Forelimb muscle (tissue), 1 donor: ENCODE results near the gene TRABD2B. TPM values are rescaled to one million over a fixed set of nuclear protein-coding genes. Genes with fewer than 3 reads are reported as not detected.

Source experiments
- DNase-seq: peaks from one replicate; pipeline ENCODE4 v3.0.0-alpha.2; 2013; ENCODE audit warnings: low read depth
- polyA plus RNA-seq: library from polyadenylated mRNA; unstranded; fragments of 120-200 nt; gene quantifications from one replicate; pipeline ENCODE4 v1.2.1, GENCODE V29; 2013; ENCODE audit not compliant: insufficient read length

Gene TRABD2B
- polyA plus RNA-seq, 1 donor, result 3.8 TPM

DNA sequence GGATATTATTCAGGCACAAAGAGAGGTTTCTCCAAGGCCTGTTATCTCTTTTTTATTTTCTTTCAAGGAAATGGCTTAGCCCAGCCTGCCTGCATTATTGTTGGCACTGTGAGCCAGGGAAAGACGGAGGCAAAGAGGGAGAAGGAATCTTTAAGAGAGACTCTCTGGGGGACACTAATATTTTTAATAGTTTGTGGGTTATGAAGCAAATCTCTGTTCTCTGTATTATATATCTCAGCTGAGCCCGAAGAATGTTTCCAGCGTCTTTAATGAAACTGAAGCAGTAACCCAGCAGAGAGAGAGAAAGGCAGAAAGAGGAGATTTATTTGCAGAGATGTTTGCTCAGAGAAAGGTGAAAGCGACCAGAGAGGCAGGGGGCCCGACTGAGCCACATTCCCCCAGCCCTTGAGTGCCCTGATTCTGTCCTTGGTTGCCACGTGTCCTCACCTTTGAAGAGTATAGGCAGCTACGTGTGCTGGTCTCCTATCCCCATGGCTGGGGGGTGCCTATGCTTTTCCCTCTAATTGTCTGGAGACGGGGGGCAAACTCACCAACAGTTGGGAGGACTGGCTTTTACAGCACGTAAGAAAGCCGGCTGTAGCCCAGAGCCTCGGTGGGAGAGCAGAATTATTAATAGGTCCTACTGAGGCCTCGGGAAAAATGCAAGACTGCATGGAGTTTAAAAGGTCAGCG is 166.4 kb downstream of the TRABD2B start:
- DNase-seq, result no peak

GRCh38 chr1:47830021-47830420 is 167.2 kb downstream of the TRABD2B start:
- DNase-seq, result no peak

GRCh38 chr1:47828978-47829377 is 168.2 kb downstream of the TRABD2B start:
- no peak for DNase-seq

DNA sequence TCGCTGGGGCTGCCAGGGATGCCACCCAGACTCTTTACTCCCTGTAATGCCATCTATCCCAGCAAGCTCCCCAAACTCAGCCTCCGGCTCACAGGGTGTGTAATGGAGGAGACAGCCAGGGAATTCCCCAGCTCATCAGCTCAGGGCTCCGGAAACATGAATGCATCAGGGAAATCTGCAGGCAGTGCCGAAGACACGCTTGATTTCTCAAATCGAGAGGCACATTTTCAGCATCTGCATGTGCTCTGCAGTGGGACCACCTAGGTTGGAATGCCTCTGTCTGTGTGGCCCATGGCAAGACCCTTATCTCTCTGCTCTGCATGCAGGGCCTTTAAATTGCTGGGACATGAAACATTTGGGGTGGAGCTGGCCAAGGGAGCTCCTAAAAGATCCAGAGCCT is 170.1 kb downstream of the TRABD2B start:
- DNase-seq, result no peak

- no peak for DNase-seq
These were observed 172.5 kb downstream of the TRABD2B start for GRCh38 chr1:47824716-47825115.

GRCh38 chr1:47824297-47824696 is 172.9 kb downstream of the TRABD2B start:
- no peak for DNase-seq

GRCh38 chr1:47823040-47823808 is 174.0 kb downstream of the TRABD2B start:
- DNase-seq, result no peak

- DNase-seq, result no peak
These were observed 175.4 kb downstream of the TRABD2B start for GRCh38 chr1:47821760-47822159.

DNA sequence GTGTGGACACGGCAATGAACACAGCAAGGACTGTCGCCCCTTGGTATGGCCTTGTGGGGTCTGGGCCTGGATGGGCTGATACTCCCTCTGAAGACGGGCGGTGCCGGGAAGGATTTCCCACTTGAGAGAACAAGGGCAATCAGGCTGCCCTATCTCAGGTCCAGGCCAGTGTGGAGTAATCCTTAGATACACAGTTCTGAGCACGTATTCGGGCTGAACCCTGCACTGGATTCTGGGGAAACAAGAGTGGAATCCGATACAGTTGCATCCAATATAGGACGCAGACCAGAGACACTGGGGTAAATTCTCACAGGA is 177.7 kb downstream of the TRABD2B start:
- no peak for DNase-seq

- DNase-seq, result no peak
These were observed 178.3 kb downstream of the TRABD2B start for GRCh38 chr1:47818682-47819573.

GRCh38 chr1:47817861-47818260 is 179.3 kb downstream of the TRABD2B start:
- DNase-seq, result no peak

GRCh38 chr1:47816325-47817071 is 180.7 kb downstream of the TRABD2B start:
- DNase-seq, result no peak

GRCh38 chr1:47814612-47815395 is 182.4 kb downstream of the TRABD2B start:
- DNase-seq, result no peak

GRCh38 chr1:47813970-47814369 is 183.2 kb downstream of the TRABD2B start:
- DNase-seq, result no peak

DNA sequence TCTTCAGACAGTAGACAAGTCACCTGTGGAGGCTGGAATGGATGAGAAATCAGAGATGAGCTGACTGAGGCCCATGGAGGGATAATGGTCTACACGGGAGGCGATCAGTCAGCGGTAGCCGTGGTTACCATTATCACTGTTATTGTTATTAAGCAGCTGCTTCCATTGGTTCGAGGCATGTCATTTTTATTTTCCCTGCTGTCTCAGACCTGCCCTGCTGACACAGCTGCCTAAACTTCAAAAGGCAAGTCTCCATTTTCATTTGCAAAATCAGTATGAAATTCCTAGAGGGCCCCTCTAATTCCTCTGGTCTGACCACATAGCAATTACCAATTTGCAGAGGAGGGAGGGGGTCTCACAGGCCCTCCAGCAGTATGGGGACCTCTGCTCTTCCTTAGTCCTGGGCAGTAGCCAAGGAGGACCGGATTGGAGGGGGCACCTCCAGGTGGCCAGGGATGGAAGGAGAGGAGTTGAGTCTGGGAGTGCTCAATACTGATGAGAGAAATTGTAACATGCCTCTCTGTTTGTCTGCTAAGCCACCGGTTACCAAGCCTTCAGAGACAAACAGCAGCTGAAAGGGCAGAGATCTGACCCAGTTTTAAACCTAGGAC is 184.2 kb downstream of the TRABD2B start:
- DNase-seq, result no peak

- no peak for DNase-seq
These were observed 186.1 kb downstream of the TRABD2B start for GRCh38 chr1:47810964-47811682.

DNA sequence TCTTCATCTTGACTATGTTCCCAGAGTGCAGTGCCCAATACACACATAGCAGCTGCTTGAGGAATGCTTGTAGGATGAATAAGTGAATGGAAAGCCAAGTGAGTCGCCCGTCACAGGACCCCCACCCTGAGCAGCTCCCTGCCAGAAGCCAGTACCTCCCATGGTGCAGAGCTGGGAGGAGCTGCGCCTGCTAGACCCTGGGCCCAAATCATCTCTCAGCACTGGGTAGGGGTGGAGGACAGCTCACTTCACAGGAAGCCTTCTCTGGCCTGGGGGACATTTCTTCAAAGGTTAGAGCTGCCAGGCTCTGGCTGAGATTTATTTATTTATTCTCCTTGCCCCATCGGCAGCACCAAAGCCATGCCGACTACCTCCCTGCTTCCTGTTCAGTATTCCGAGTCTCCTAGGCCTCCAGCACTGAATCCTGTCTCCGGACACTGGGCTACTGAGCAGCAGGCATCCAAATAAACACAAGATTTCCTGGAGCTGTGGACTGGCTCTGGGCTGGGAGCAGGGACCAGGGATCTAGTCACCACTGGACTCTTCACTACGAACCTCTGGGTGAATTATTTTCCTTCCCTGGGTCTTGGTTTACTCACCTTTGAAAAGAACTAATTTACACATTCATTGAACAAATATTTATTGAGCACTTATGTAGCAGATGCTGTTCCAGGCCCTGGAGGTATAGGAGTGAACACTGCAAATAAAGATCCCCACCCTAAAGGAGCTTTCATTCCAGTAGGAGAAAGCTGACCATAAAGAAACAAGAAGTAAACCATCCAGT is 187.7 kb downstream of the TRABD2B start:
- no peak for DNase-seq

GRCh38 chr1:47808612-47809011 is 188.6 kb downstream of the TRABD2B start:
- DNase-seq, result no peak

DNA sequence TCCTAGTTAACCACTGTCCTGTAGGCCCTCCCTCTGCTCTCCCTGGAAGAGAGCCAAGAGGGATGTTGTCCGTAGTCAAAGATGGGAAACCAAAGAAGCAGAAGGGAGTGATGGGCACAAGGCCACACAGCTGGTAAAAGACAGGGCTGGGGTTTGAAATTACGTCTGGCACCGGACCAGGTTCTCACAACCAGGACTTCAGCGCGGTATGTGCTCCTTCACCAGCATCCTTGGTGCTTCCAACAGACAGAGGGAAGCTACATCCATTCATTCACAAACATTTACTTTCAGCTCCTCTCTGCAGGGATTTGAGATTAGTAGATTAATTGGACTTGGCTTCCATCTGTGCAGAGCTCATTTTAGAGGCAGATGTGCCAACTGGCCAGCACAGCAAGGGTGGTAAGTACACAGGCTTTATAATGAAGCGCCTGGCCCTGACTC is 191.2 kb downstream of the TRABD2B start:
- no peak for DNase-seq
